ENCODE measurements around the gene PANX3. TPM values are rescaled to one million over a fixed set of nuclear protein-coding genes. Genes with fewer than 3 reads are reported as not detected.

PANX3 gene
- total RNA-seq, result not detected

GRCh38 chr11:124611064-124611463, at the start of gene PANX3:
PANX3 (plus strand) TSS chr11:124611428; CDS start chr11:124611557, 129 bp downstream.

GRCh38 chr11:124569697-124570096, 41.5 kb upstream of the PANX3 start, which contains the start of gene OR8A1:
OR8A1 (plus strand) TSS chr11:124569997; CDS start chr11:124570120, 123 bp downstream.

GRCh38 chr11:124622531-124623451, 11.6 kb downstream of the PANX3 start, which contains the start of gene TBRG1:
TBRG1 (plus strand) TSS chr11:124622864; CDS start chr11:124623084, 220 bp downstream.

Small RNAs within 50 kb of the gene (small RNA-seq; reads per million reads assigned to genes)
- not detected for gene RNA5SP352 (ENCODE audit: low replicate concordance)

Other genes starting within 250 kb of the PANX3 start
- not detected for gene OR8B2, start 226.9 kb upstream of the PANX3 start, total RNA-seq
- gene OR8B3, start 212.4 kb upstream of the PANX3 start, total RNA-seq, result not detected
- gene OR8B4, start 186.6 kb upstream of the PANX3 start, total RNA-seq, result not detected
- not detected for gene OR8B8, start 165.7 kb upstream of the PANX3 start, total RNA-seq
- not detected for gene OR8B12, start 67.8 kb upstream of the PANX3 start, total RNA-seq
- not detected for gene OR8A1, start 41.4 kb upstream of the PANX3 start, total RNA-seq
- 34.8 TPM for gene TBRG1, start 11.4 kb downstream of the PANX3 start, total RNA-seq
- 12.0 TPM for gene SIAE, start 62.3 kb downstream of the PANX3 start, total RNA-seq
- 5.5 TPM for gene SPA17, start 62.5 kb downstream of the PANX3 start, total RNA-seq
- gene NRGN, start 128.5 kb downstream of the PANX3 start, total RNA-seq, result 4.1 TPM
- 4.1 TPM for gene VSIG2, start 140.8 kb downstream of the PANX3 start, total RNA-seq
- 50.8 TPM for gene ESAM, start 150.9 kb downstream of the PANX3 start, total RNA-seq
- 23.7 TPM for gene MSANTD2, start 189.0 kb downstream of the PANX3 start, total RNA-seq

Measured in metanephros (tissue), 2 donors.